ENCODE results near the gene HEXIM2. TPM values are rescaled to one million over a fixed set of nuclear protein-coding genes. Genes with fewer than 3 reads are reported as not detected.
A peak's percentile ranks its signal among the peaks of the same experiment; 100 is the strongest.

Gene HEXIM2
- total RNA-seq, 4 donors from 2014 or later, result 3.8 to 11.1 (median 8.6) TPM

DNA sequence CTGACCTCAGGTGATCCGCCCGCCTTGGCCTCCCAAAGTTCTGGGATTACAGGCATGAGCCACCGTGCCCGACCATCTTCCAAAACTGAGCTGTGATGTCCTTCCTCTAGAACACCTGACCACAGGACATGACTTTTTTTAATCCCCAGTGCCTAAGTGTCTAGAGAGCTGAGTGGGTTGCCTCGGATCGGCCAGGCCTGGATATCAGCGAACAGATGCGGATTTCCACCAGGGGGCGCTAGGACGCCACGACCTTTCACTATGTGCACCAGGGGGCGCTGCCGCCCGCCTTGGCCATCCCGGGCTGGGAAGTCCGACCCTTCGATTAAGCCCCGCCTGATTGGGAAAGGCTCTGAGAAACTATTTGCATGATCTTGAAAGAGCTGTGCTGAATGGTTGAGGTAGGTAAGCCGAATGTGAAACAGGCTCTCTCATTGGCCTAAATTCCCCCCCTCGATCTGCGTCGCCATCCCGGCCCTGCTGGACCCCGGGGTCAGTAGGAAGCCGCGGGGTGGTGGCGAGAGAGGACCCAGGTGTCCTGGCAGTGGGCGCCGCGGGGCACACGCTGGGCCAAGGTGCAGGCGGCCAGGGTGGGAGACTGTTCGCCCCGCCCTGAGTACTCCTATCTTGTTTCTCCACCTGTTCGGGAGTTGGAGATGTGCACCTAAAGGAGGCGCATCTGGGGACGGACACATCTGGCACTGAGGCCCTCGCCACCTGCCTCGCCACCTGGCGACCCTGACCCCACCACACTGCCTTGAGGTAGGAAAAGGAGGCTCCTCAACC, 26.3 kb upstream of the HEXIM2 start, which contains the start of gene ACBD4:
TSS of gene ACBD4 (plus strand) at position 496 of the 786 bp plus-strand sequence. CDS start 458 bp downstream, outside the sequence.
- H3K4me1 ChIP-seq, result peaks cover 0 to 62% (median 18%) of the 10 kb centered on the region in 3 donors
- peaks cover 0 to 32% of the 10 kb centered on the region in 2 donors for H3K36me3 ChIP-seq
- no peaks in the 10 kb centered on the region for H3K27me3 ChIP-seq
- 2 to 50% methylated on average over 4 to 9 of the region's 40 CpGs for WGBS, 2 donors (ENCODE audit: low coverage in 1 of 2)
- ATAC-seq, result peak; percentile 90
- H3K4me3 ChIP-seq, result peak within 1 kb of the TSS; percentile 73 to 81
- TF ChIP-seq, protein P1, sequence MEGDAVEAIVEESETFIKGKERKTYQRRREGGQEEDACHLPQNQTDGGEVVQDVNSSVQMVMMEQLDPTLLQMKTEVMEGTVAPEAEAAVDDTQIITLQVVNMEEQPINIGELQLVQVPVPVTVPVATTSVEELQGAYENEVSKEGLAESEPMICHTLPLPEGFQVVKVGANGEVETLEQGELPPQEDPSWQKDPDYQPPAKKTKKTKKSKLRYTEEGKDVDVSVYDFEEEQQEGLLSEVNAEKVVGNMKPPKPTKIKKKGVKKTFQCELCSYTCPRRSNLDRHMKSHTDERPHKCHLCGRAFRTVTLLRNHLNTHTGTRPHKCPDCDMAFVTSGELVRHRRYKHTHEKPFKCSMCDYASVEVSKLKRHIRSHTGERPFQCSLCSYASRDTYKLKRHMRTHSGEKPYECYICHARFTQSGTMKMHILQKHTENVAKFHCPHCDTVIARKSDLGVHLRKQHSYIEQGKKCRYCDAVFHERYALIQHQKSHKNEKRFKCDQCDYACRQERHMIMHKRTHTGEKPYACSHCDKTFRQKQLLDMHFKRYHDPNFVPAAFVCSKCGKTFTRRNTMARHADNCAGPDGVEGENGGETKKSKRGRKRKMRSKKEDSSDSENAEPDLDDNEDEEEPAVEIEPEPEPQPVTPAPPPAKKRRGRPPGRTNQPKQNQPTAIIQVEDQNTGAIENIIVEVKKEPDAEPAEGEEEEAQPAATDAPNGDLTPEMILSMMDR (IDR thresholded peaks at IDR 0.05), result peak in 3 of 4 experiments; percentile 98 to 100 (median 100)
- peak; percentile 58 to 65 for TF ChIP-seq POLR2A (IDR thresholded peaks at IDR 0.05)
- TF ChIP-seq EP300 (IDR thresholded peaks at IDR 0.05), result no peak
- peak; percentile 74 for TF ChIP-seq POLR2AphosphoS5 (IDR thresholded peaks at IDR 0.05)
- H3K27ac ChIP-seq, result peak within 1 kb of the TSS; percentile 70 to 92 (median 90)
- no peaks in the 10 kb centered on the region for H3K9me3 ChIP-seq

DNA sequence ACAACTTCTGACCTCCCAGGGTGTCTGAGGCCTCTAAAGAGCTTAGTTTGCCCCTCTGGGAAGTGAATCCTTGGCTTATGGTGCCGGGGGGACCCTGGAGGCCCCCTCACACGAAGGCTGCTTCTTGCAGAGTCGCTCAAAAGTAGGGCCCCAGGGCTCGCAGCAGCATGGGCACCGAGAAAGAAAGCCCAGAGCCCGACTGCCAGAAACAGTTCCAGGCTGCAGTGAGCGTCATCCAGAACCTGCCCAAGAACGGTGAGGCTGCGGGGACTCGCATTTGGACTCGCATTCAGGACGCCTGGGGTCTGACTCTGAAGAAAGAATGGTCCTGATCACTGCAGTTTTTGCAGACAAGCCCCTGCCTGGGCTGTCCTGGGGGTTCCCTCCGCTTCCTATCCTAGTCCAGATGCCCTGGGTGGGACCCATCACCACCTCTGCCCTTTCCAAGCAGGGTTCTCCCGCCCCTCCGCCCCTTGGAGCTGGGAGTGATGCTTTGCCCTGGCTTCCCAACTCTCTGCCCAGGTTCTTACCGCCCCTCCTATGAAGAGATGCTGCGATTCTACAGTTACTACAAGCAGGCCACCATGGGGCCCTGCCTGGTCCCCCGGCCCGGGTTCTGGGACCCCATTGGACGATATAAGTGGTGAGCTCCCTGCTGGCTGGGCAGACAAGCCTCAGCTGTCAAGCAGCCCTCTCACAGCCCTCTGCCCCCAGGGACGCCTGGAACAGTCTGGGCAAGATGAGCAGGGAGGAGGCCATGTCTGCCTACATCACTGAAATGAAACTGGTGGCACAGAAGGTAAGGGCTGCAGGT, 25.5 kb upstream of the HEXIM2 start:
- TF ChIP-seq EP300 (IDR thresholded peaks at IDR 0.05) (no peak), POLR2A (IDR thresholded peaks at IDR 0.05) (no peak), POLR2AphosphoS5 (IDR thresholded peaks at IDR 0.05) (no peak)
- TF ChIP-seq, protein P1 (IDR thresholded peaks at IDR 0.05), result no peak
- Histone ChIP-seq H3K9me3 (no peaks in the 10 kb centered on the region), H3K27me3 (no peaks in the 10 kb centered on the region), H3K4me3 (peak overlapping the region; percentile 73 to 81), H3K27ac (peak overlapping the region; percentile 70 to 92 (median 90)), H3K36me3 (peaks cover 0 to 39% of the 10 kb centered on the region in 2 donors), H3K4me1 (peaks cover 0 to 54% (median 10%) of the 10 kb centered on the region in 3 donors)
- ATAC-seq, result no peak
- no CpG with 5 or more reads among the region's 21 CpGs for WGBS, 2 donors (ENCODE audit: low coverage in 1 of 2)

DNA sequence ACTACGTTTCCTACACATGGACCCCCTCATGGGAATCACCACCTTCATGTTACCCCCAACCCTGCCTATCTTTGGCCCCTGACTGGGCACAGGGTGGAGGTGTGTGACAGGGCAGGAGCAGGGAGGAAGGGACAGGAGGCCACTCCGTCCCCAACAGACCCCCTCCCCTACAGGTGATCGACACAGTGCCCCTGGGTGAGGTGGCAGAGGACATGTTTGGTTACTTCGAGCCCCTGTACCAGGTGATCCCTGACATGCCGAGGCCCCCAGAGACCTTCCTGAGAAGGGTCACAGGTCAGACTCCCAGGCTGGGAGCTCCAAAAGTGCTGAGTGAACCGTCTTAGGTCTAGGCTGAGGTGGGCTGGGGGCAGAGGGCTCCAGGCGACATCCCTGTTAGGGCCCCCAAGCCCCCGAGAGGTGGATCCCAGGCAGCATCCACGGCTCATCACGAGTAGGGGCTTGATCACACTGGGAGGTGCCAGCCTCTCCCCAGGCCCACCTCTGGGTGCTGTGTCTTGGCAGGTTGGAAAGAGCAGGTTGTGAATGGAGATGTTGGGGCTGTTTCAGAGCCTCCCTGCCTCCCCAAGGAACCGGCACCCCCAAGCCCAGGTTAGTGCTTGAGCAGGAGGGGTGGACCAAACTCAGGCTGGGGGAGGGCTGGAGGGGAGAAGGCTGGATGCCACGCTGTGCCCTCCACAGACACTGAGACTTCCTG, 24.7 kb upstream of the HEXIM2 start:
- TF ChIP-seq, protein P1 (IDR thresholded peaks at IDR 0.05), result no peak
- no peak for TF ChIP-seq POLR2A (IDR thresholded peaks at IDR 0.05)
- TF ChIP-seq EP300 (IDR thresholded peaks at IDR 0.05), result no peak
- TF ChIP-seq POLR2AphosphoS5 (IDR thresholded peaks at IDR 0.05), result no peak
- H3K36me3 ChIP-seq, result peaks cover 0 to 39% of the 10 kb centered on the region in 2 donors
- H3K9me3 ChIP-seq, result no peaks in the 10 kb centered on the region
- peak overlapping the region in 3 of 4 donors; percentile 90 to 92 (median 91) for H3K27ac ChIP-seq
- WGBS, 2 donors (ENCODE audit: low coverage in 1 of 2), result 74% methylated on average over 2 of the region's 12 CpGs; no CpG with 5 or more reads in 1 of the 2 donors
- peaks cover 0 to 46% (median 10%) of the 10 kb centered on the region in 3 donors for H3K4me1 ChIP-seq
- ATAC-seq, result no peak
- peak overlapping the region in 1 of 2 donors; percentile 81 for H3K4me3 ChIP-seq
- no peaks in the 10 kb centered on the region for H3K27me3 ChIP-seq

DNA sequence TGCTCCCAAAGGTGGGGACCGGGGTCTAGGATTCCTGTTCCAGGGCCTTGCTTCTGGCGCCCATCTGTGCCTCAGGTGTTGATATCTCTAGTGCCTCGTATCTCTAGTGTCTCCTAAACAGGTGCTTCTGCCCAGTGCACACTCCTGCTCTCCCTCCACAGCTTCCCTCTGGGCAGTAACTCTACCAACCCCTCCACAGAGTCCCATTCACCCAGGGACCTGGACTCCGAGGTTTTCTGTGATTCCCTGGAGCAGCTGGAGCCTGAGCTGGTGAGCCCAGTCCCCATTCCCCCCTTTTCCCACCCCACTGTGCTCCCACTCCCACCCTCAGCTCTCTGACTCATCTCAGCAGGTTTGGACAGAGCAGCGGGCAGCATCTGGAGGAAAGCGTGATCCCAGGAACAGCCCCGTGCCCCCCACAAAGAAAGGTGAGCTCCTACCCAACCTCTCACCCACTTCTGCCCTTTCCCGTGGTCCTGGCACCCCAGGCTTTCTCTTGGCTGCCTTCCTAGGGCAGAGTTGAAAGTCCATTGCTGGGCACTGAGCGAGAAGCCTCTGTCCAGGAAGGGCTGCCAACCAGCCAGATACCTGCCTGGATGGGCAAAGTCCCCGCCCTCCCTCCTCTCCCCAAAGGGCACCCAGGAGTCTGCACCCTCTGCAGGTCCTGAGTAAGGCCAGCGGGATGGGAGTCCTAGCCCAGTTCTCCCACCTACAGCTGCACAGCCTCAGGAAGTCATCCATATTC, 23.9 kb upstream of the HEXIM2 start:
- TF ChIP-seq POLR2A (IDR thresholded peaks at IDR 0.05) (no peak), EP300 (IDR thresholded peaks at IDR 0.05) (no peak), POLR2AphosphoS5 (IDR thresholded peaks at IDR 0.05) (no peak)
- TF ChIP-seq, protein P1 (IDR thresholded peaks at IDR 0.05), result no peak
- Histone ChIP-seq H3K9me3 (no peaks in the 10 kb centered on the region), H3K36me3 (peaks cover 0 to 39% of the 10 kb centered on the region in 2 donors), H3K27ac (peak overlapping the region in 1 of 4 donors; percentile 23), H3K27me3 (no peaks in the 10 kb centered on the region), H3K4me1 (peaks cover 0 to 45% (median 10%) of the 10 kb centered on the region in 3 donors), H3K4me3 (no peak overlapping the region)
- no peak for ATAC-seq
- 57 to 84% methylated on average over 1 to 8 of the region's 11 CpGs for WGBS, 2 donors (ENCODE audit: low coverage in 1 of 2)

Measured in gastroesophageal sphincter (tissue), 4 donors.